ENCODE measurements around the gene PRKAG1.

- TF ChIP-seq CTCF (IDR thresholded peaks at IDR 0.05) (no peak), POLR2A (IDR thresholded peaks at IDR 0.05) (no peak)
These were observed 49.3 kb downstream of the PRKAG1 start for GRCh38 chr12:48969160-48969771.
